EH (cell line): ENCODE results near the gene LILRB4.
"Not testable (repeated sequence)": the region's sequence is repeated elsewhere in the genome, so short reads cannot be mapped to it uniquely, and the experiment has no call there.

Experiments used
- DNase-seq: peaks from one replicate; pipeline ENCODE4 v3.0.0-alpha.2; 2015; ENCODE audit warnings: low read depth

Gene LILRB4

DNA sequence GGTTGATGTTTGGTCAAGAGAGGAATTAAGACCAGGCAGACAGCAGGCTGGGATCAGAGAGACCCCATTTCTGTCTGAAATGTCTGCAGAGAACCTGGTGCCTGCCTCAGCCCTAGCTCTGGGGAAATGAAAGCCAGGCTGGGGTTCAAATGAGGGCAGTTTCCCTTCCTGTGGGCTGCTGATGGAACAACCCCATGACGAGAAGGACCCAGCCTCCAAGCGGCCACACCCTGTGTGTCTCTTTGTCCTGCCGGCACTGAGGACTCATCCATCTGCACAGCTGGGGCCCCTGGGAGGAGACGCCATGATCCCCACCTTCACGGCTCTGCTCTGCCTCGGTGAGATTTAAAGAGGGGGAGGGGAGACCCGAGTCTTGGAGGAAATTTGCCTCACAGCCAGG lies at the start of gene LILRB4:
LILRB4 (plus strand) TSS at position 256 of the 400 bp plus-strand sequence; CDS start at position 305, 49 bp downstream.
- DNase-seq = no peak

DNA sequence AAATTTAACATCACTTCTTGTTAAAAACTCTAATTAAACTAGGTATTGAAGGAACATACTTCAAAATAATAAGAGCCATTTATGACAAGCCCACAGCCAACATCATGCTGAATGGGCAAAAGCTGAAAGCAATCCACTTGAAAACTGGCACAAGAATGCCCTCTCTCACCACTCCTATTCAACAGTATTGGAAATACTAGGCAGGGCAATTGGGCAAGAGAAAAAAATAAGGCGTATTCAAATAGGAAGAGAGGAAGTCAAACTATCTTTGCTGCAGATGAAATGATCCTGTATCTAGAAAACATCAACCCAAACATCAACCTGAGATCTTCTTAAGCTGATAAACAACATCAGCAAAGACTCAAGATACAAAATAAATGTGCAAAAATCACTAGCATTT lies 48.1 kb upstream of the LILRB4 start:
- DNase-seq = no peak

DNA sequence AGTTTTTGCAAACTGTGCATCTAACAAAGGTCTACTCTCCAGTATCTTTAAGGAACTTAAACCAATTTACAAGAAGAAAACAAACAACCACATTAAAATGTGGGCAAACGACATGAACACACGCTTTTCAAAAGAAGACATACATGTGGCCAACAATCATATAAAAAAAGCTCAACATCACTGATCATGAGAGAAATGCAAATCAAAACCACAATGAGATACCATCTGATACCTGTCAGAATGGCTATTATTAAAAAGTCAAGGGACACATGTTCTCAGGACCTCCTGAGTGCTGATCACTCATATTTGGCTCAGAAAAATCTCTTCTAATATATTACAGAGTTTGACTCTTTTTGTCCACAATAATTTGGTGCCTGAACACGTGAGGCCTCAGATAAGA lies 46.7 kb upstream of the LILRB4 start:
- DNase-seq = no peak

DNA sequence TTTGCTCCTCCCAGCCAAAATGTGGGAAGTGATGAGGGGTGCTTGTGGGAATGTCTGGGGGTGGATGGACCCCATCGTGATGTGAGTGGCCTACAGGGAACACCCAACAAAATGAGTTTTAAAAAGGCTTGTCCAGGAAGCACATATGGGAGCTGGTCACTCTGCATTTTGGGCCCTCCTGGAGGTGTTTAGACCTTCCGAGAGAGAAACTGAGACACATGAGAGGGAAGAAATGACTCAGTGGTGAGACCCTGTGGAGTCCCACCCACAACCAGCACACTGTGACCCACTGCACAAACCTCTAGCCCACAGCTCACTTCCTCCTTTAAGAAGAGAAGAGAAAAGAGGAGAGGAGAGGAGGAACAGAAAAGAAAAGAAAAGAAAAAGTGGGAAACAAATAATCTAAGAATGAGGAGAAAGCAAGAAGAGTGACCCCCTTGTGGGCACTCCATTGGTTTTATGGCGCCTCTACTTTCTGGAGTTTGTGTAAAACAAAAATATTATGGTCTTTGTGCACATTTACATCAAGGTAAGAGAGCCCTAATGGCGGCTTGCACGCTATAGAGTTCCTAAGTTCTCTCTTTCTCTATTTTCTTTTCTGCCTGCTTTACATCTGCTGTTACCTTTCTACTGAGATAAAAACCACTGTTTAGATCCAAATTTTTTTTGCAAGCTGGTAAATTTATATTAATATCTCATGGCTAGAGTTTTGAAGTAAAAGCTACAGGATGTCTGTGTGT lies 45.8 kb upstream of the LILRB4 start:
- DNase-seq = no peak

DNA sequence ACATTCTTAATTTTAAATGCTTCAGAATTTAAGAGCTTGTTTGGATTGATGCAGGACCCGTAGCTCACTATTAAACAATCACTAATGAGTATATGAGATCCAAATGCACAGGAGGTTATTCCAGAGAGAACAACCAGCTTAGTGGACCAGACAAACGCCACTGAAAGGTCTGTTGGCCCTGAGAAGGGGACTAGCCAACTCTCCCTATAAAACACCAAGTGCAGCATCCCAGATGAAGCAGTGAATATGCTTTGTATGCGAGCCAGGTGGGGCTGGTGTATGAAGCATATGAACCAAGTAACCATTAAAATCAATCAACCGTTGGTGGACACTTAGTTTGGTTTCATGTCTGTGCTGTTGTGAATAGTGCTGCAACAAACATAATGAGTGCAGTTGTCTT lies 42.3 kb upstream of the LILRB4 start:
- no peak for DNase-seq

DNA sequence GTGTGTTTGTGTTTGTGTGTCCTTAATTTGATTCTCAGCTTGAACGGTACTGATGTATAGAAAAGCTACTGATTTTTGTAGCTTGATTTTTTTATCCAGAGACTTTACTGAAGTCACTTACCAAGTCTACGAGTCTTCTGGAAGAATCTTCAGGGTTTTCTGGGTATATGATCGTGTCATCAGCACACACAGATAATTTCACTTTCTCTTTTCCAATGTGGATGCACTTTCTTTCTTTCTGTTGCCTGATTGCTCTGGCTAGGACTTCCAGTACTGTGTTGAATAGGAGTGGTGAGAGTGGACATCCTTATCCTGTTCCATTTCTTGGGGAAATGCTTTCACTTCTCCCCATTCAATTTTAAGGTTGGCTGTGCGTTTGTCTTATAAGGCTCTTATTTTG lies 40.4 kb upstream of the LILRB4 start:
- no peak for DNase-seq

DNA sequence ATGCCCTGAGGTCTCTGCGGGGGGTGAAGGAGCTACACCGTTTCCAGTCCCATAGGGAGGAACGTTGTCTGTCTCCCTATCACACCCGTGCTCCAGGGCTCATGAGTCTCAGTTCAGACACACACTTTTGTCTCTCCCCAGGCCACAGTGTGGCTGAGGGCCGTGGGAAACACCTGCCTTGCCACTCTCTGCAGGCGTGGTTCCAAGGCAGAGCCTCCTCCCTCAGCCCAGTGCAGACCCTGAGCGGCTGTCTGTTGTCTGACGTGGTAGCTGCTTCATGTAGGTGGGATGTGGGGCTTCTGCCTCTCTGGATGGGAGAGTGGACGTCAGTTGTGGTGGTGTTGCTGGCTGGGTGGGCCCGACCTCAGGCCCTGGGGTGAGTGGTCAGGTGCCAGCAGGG lies 38.6 kb upstream of the LILRB4 start:
- DNase-seq = not testable (repeated sequence)

DNA sequence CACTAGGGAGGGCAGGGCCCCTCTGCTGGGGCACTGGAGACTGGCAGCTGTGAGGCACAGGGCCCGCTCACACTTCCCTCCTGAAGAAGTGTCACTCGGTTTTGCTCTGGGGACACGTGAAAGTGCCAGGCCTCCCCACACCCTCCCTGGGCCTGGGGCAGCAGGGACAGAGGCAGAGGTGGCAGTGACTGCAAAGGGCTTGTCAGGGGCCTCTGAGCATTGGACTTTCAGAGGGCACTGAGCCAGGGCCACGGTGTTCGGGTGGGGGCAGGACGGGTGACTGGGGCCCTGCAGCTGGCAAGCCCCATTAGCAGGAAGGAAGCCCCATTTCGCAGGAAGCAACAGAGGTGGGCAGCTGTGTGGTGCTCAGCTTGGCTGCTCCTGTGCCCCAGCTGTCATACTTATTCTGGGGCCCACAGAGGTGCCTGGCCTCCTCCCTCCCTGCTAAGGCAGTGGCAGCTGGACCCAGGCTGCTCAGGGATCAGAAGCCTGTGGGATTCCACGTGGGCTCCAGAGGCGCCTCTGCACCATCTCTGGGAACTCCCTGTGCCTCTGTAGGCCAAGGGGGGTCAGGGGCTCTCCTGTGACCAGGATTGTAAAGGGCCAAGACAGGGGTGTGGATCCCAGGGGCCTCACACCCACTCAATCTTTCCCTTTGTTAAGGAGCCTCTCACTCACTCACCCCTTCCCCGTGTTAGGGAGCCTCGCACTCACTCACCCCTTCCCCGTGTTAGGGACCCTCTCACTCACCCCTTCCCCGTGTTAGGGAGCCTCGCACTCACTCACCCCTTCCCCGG lies 37.7 kb upstream of the LILRB4 start:
- not testable (repeated sequence) for DNase-seq

DNA sequence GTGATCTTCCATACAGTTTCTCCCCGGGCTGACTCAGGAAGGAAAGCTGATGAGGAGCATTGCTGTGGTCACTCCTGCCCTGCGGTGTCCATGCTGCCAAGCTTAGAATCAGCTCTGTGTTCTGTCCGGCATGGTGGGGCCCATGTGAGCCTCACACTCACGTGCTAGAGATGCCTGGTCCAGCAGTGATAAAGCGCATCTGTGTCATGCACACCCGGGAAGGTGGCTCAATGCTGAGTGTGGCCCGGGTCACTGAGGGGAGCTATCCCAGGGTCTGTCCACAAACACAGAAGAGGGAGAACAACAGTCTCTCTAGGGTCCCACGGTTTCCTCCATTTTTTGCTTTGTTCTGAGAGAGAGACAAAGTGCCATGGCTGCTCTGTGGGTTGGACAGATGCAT lies 36.0 kb upstream of the LILRB4 start:
- DNase-seq = no peak

DNA sequence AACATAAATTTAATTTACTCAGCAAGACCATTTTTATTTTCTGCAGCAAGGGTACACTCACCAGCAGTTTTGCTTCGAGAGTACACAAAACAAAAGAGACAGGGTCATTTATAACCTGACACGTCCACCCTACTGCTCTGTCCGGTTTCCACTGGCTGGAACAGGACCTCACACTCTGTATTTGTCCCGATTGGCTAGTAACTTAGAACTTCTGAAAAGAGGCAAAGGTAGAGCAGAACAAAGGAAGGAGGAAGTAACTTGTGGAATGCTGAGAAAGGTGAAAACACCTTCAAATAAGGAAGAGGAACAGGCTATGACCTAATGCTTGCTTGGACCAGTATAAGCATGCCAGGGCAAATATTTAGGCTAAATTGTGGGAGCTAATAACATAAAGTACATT lies 34.9 kb upstream of the LILRB4 start:
- not testable (repeated sequence) for DNase-seq

DNA sequence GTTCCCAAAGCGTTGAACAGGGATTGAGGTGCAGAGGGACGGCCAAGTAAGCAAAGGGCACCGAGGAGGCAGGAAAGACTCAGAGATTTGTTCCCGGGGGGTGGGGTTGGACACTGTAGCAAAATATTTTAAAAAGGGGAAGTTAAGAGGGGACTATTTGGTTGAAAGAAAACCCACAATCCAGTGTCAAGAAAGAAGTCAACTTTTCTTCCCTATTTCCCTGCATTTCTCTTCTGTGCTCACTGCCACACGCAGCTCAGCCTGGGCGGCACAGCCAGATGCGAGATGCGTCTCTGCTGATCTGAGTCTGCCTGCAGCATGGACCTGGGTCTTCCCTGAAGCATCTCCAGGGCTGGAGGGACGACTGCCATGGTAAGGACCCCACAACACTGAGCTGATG lies 32.5 kb upstream of the LILRB4 start, which contains the start of gene LILRB1:
LILRB1 (plus strand) TSS at position 223 of the 400 bp plus-strand sequence. CDS start 590 bp downstream, outside the sequence.
- DNase-seq = not testable (repeated sequence)

DNA sequence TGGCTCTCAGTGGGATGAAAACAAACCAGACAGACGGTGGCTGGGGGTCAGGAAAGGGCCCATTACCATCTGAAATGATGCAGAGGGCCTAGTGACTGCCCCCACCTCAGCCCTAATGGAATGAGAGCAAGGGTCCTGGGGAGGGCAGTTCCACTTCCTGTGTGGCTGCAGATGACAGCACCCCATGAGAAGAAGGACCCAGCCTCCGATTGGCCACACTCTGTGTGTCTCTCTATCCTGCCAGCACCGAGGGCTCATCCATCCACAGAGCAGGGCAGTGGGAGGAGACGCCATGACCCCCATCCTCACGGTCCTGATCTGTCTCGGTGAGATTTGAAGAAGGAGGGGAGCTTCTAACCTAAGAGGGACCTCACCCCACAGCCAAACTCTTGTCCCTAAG lies 32.0 kb upstream of the LILRB4 start:
- DNase-seq = no peak

DNA sequence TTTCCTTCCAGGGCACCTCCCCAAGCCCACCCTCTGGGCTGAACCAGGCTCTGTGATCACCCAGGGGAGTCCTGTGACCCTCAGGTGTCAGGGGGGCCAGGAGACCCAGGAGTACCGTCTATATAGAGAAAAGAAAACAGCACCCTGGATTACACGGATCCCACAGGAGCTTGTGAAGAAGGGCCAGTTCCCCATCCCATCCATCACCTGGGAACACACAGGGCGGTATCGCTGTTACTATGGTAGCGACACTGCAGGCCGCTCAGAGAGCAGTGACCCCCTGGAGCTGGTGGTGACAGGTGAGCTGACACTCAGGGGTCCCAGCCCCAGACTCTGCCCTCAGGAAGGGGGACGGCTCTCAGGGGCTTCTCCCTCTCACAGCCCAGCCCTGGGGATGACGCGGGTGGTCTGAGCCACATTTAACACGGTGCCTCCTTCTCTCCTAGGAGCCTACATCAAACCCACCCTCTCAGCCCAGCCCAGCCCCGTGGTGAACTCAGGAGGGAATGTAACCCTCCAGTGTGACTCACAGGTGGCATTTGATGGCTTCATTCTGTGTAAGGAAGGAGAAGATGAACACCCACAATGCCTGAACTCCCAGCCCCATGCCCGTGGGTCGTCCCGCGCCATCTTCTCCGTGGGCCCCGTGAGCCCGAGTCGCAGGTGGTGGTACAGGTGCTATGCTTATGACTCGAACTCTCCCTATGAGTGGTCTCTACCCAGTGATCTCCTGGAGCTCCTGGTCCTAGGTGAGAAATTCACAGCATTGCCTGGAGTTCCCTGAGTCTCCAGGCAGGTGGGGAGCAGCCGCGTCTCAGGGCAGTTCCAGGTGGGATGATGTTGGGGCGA lies 31.1 kb upstream of the LILRB4 start:
- not testable (repeated sequence) for DNase-seq

DNA sequence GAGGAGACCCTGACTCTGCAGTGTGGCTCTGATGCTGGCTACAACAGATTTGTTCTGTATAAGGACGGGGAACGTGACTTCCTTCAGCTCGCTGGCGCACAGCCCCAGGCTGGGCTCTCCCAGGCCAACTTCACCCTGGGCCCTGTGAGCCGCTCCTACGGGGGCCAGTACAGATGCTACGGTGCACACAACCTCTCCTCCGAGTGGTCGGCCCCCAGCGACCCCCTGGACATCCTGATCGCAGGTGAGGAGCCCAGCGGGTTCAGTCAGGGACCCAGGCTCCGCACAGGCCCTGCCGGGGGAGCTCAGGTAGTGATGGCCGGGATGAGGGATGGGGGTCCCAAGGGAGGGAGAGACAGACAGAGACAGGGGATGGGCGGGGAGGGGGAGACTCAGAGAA lies 30.3 kb upstream of the LILRB4 start:
- DNase-seq = not testable (repeated sequence)

DNA sequence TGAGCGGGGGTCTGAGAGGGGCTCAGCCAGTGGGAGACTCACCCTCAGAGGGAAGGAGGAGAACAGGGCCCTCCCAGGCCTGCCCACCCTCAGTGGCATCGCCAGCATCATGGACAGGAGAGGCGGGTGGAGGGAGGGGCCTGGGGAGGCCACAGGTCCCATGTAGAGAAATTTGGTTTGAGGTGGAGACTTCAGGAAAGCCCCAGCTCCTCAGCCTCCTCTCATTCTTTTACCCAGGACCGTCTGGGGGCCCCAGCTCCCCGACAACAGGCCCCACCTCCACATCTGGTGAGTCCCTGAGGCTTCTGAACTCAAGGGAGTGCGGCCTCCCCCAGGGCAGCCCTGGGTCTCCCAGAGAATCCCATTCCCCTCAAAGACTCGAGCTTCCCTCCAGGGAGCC lies 29.4 kb upstream of the LILRB4 start:
- no peak for DNase-seq

DNA sequence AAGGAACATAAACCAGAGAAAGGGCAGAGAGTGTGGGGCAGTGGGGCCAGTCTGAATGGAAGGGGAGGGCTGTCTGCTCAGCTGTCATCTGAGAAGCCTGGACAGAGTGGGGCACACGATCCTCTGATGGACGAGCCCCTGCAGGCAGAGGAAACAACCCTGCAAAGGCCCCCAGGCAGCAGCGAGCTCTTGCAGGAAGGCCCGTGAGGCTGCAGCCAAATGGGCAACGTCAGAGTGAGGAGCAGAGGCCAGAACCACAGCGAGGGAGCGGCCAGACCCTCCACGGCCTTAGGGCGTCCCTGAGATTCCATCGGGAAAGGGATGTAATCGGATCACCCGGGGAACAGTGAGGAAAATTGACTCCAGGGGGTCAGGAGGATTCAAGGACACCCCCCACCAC lies 26.7 kb upstream of the LILRB4 start:
- DNase-seq = not testable (repeated sequence)

DNA sequence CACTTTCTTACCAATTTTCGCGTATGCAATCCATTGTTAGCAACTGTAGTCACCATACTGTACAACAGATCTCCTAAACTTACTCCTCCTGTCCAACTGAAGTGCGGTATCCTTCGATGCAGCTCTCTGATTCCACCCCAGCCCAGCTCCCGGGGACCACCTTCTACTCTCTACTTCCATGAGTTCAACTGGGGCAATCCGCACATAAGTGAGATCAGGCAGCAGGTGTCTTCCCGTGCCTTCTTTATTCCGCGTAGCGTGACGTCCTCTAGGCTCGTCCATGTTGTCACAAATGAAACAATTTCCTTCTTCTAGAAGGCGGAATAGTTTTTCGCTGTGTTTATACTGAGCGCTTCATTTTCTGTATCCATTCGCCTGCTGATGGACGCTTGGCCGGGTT lies 24.1 kb upstream of the LILRB4 start:
- no peak for DNase-seq

DNA sequence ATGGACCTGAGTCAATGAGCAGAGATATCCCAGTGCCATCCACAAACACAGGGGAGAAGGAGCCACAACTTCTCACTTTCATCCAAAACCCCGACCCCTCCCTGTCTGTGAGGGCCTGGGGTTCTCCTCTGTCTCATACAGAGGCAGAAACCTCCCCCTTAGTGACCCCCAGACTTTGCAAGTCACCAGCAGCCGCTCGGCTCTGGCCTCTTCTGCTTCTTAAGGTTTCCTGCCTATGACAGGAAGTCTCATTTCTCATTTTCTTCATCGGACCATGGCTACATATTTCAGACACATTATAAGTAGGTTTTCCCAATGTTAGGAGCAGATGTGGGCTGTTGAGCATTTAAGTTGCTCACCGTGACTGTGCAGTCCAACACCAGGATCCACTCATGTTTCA lies 19.8 kb upstream of the LILRB4 start:
- not testable (repeated sequence) for DNase-seq

DNA sequence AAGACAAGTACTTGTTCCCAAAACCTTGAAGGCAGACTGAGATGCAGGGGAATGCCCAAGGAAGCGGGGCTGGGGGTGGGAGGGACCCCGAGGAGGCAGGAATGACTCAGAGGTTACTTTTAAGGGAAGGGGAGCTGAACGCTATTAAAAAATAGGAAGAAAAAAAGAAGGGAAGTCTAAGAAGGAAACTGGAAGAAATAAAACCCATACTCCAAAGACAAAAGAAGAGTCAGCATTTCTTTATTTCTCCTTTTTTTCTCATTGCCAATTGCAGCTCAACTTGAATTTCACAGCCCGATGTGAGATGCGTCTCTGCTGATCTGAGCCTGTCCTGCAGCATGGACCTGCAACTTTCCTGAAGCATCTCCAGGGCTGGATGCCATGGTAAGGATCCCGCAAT lies 19.2 kb upstream of the LILRB4 start:
- DNase-seq = not testable (repeated sequence)

DNA sequence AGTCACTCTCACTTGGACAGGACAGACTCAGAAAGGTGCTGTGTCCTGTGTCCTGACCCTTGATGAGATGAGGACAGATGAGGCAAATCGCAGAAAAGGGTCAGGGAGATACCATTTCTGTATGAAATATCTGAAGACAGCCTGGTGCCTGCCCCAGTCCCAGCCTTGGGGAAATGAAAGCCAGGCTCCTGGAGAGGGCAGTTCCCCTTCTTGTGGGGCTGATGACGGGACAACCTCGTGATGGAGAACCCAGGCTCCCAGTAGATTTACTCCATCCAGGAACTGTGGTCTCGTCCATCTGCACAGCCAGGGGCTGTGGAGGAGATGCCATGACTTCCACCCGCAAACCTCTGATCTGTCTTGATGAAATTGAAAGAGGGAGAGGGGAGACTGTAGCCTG lies 18.7 kb upstream of the LILRB4 start:
- DNase-seq = no peak

DNA sequence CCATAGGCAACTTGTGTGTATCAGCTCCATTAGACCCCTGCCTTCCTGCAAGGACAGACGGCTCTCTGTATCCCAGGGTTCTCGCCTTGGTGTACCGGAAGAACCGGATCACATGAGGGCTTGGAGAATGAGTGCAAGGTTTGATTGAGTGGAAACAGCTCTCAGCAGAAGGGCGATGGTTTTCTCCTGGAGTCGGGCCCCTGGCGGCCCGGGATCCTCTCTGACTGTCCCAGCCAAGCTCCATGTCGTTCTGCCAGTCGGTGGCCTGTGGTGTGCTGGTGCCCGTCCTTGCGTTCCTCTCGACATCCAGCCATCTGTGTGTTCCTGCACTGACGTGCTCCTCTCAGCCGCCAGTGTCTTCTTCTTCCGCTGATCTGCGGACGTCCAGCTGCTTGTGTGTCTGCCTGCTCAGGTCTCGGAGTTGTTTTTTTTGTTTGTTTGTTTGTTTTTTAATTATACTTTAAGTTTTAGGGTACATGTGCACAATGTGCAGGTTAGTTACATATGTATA lies 16.4 kb upstream of the LILRB4 start:
- DNase-seq = no peak

DNA sequence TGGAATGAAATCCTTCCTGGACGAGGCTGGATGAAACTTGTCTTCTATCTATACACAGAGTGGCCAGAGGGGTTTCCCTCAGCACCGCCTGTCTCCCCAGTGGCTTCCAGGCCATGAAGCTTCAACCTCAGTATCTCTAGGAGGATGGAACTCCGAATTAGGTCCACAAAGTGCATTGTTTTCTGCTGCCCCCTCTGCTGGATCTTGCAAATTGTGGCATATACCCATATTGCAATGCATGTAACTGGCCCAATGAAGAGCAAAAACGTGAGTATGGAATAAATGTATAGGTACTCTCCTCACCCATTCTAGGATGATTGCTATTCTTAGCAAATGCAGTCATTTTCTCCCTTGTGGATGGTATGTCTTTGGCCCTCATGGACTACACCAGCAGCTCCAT lies 14.7 kb upstream of the LILRB4 start:
- no peak for DNase-seq
